Measurements from ENCODE around the gene NCKAP1.
"Not testable (repeated sequence)": the region's sequence is repeated elsewhere in the genome, so short reads cannot be mapped to it uniquely, and the experiment has no call there.

- TF ChIP-seq RAD21 (IDR thresholded peaks at IDR 0.05; ENCODE audit: low read length); RFX5 (IDR thresholded peaks at IDR 0.05; ENCODE audit: low read depth, low read length); NFE2L2 (IDR thresholded peaks at IDR 0.05; ENCODE audit: low read depth, low read length); POLR2A (IDR thresholded peaks at IDR 0.05; ENCODE audit: low read depth, low read length); CTCF (conservative IDR thresholded peaks at IDR 0.05; ENCODE audit: low read depth, low read length); FOS (IDR thresholded peaks at IDR 0.05; ENCODE audit: low read depth, low read length); CHD1 (IDR thresholded peaks at IDR 0.05; ENCODE audit: low read depth, low read length): not testable (repeated sequence)
Measured at GRCh38 chr2:182876653-182877052, 161.6 kb downstream of the NCKAP1 start.
